Heart left ventricle (tissue), 16 donors: Measurements from ENCODE around the gene PRKG1. TPM values are rescaled to one million over a fixed set of nuclear protein-coding genes. Genes with fewer than 3 reads are reported as not detected.

Source experiments
- ATAC-seq, 4 donors: fragments of 200-7000 bp; cut with Tn5 transposase; one replicate each; pipeline ENCODE4 v1.9.1; 2020 to 2022; ENCODE audit warnings: moderate library complexity in 4 of 4, mild to moderate bottlenecking in 3 of 4, moderate number of reproducible peaks in 1 of 4
- DNase-seq, 5 donors: peaks; one replicate each; pipeline ENCODE4 v3.0.0-alpha.2; 2020
- H3K27ac ChIP-seq, 12 donors: fragments of 200-600 bp; sonication (generic) in 4 of 12; one replicate each; pipeline versions ENCODE4 v1.5.0 to v1.8.0; 2016 to 2022; ENCODE audit warnings: mild to moderate bottlenecking in 2 of 12
- H3K27me3 ChIP-seq, 9 donors: fragments of 200-600 bp; sonication (generic) in 2 of 9; one replicate each; pipeline versions ENCODE4 v1.5.1 to v1.8.0; 2016 to 2022; ENCODE audit warnings: mild to moderate bottlenecking in 3 of 9
- H3K36me3 ChIP-seq, 9 donors: fragments of 200-600 bp; sonication (generic) in 2 of 9; one replicate each; pipeline versions ENCODE4 v1.5.0 to v1.8.0; 2018 to 2022; ENCODE audit warnings: mild to moderate bottlenecking in 2 of 9
- H3K4me1 ChIP-seq, 12 donors: fragments of 200-600 bp; sonication (generic) in 4 of 12; one replicate each; pipeline versions ENCODE4 v1.5.0 to v1.8.0; 2016 to 2022; ENCODE audit warnings: mild to moderate bottlenecking in 3 of 12
- H3K4me3 ChIP-seq, 12 donors: fragments of 200-600 bp; sonication (generic) in 4 of 12; one replicate each; pipeline versions ENCODE4 v1.5.0 to v1.8.0; 2017 to 2022; ENCODE audit warnings: mild to moderate bottlenecking in 9 of 12, moderate library complexity in 4 of 12
- H3K9me3 ChIP-seq, 12 donors: fragments of 200-600 bp; sonication (generic) in 4 of 12; one replicate each; pipeline versions ENCODE4 v1.5.0 to v1.8.0; 2016 to 2022; ENCODE audit warnings: mild to moderate bottlenecking in 1 of 12
- CTCF ChIP-seq, 12 donors: fragments of 200-600 bp; sonication (generic) in 4 of 12; IDR thresholded peaks; one replicate each; pipeline versions ENCODE4 v1.5.0 to v1.8.0; 2018 to 2022; ENCODE audit warnings: antibody characterized with exemption in 12 of 12, mild to moderate bottlenecking in 5 of 12
- POLR2A ChIP-seq, 2 donors: fragments of 450-650 bp; IDR thresholded peaks; one replicate each; pipeline ENCODE4 v1.6.1; 2017; ENCODE audit warnings: antibody characterized with exemption in 2 of 2, mild to moderate bottlenecking in 2 of 2, moderate library complexity in 2 of 2
- WGBS, 4 donors: extraction: QIAGEN DNeasy Blood & Tissue Kit in 2 of 4; methylation state at CpG; one replicate each; pipeline versions ENCODE4 v1.1.5 to v1.1.7; 2013 to 2018; 5-methylcytosine and 5-hydroxymethylcytosine counted together
- intact Hi-C, 10 donors: fragments of 100-400 bp; cut with DNase I; formaldehyde crosslinking; loops; one replicate each; pipeline versions ENCODE4 v1.11.1 to v1.14.2; 2022
- polyA plus RNA-seq, 2 donors: library from polyadenylated mRNA; stranded (reverse); fragments of 200-250 nt; gene quantifications; one replicate each; pipeline ENCODE4 v1.2.3, GENCODE V29; 2013
- total RNA-seq, 9 donors: library from RNA; depleted of rRNA in 2 of 9; stranded (reverse); fragments of >200 nt in 2 of 9; fragmentation: NEBNext Ultra II Directional in 3 of 9; extraction: Animal tissue kit (Norgen Biotek cat#: 25700) in 3 of 9; gene quantifications; one replicate each; pipeline versions ENCODE4 v1.1.0 to v1.2.4, GENCODE V29; 2016 to 2023
- donor health status: ischemic (EF 13 %, LVEDD 7.1; RV severe dilation, severe dysfunction).
- donor health status: healthy with polysubstance abuse.
- donor health status: DM: no; HTN: yes; CAD: no.
- donor health status: DM: no; HTN: no; CAD: no.
- donor health status: ischemic (EF 25% LVEDD 6.9; RV normal size, moderate dysfunction).
- donor health status: ischemic (EF 25% LVEDD 5.7; RV mildly dilated, moderate dysfunction).
- donor health status: healthy.
- donor health status: DM: yes; HTN: yes; CAD: no.
- donor health status: ischemic (EF 35%, LVEDD 5.7; RV mildly dilated, moderate dysfunction).
- donor health status: nonischemic (EF 11% LVEDD 7.7; RV severe dilation, severe dysfunction).
- donor health status: DM: yes; HTN: yes; CAD: no.
- donor health status: PGD.
- donor health status: ischemic (EF 29% LVEDD 5.4; RV normal size, mild dysfunction).
- donor health status: nonischemic (EF 23%, LVEDD 6.1; RV moderate dilation, normal function).

PRKG1 gene
- total and polyA plus RNA-seq, 11 donors, result 5.5 to 37.3 (median 29.3) TPM

- peaks cover 0 to 4% (median 0%) of the 10 kb centered on the region in 12 donors for H3K4me1 ChIP-seq
- H3K9me3 ChIP-seq, result no peaks in the 10 kb centered on the region
- H3K4me3 ChIP-seq, result no peak overlapping the region
- WGBS, 4 donors, result 86 to 96% (median 90%) methylated on average over 2 of the region's 2 CpGs
- ATAC-seq (no peak), DNase-seq (no peak)
- H3K36me3 ChIP-seq, result no peaks in the 10 kb centered on the region
- intact Hi-C loops, result no loop called here
- no peak for TF ChIP-seq POLR2A (IDR thresholded peaks at IDR 0.05)
- no peak for TF ChIP-seq CTCF (IDR thresholded peaks at IDR 0.05)
- H3K27me3 ChIP-seq, result no peaks in the 10 kb centered on the region
- H3K27ac ChIP-seq, result no peak overlapping the region
These were observed 424.1 kb downstream of the PRKG1 start for GRCh38 chr10:51498424-51498823.

- Histone ChIP-seq H3K36me3 (no peaks in the 10 kb centered on the region), H3K27ac (no peak overlapping the region), H3K4me1 (peaks cover 0 to 4% (median 0%) of the 10 kb centered on the region in 12 donors), H3K27me3 (no peaks in the 10 kb centered on the region), H3K9me3 (no peaks in the 10 kb centered on the region), H3K4me3 (no peak overlapping the region)
- no peak for DNase-seq
- WGBS, 4 donors, result 68 to 90% (median 86%) methylated on average over 1 of the region's 1 CpG
- no peak for ATAC-seq
- TF ChIP-seq POLR2A (IDR thresholded peaks at IDR 0.05) (no peak), CTCF (IDR thresholded peaks at IDR 0.05) (no peak)
- intact Hi-C loops, result no loop called here
These were observed 427.1 kb downstream of the PRKG1 start for GRCh38 chr10:51501396-51501795.

GRCh38 chr10:51502124-51502523 lies 427.8 kb downstream of the PRKG1 start:
- 80 to 98% (median 93%) methylated on average over 1 of the region's 1 CpG for WGBS, 4 donors
- Histone ChIP-seq H3K36me3 (no peaks in the 10 kb centered on the region), H3K4me1 (peaks cover 0 to 4% (median 0%) of the 10 kb centered on the region in 12 donors), H3K4me3 (no peak overlapping the region), H3K9me3 (no peaks in the 10 kb centered on the region), H3K27me3 (no peaks in the 10 kb centered on the region), H3K27ac (no peak overlapping the region)
- no peak for DNase-seq
- TF ChIP-seq CTCF (IDR thresholded peaks at IDR 0.05) (no peak), POLR2A (IDR thresholded peaks at IDR 0.05) (no peak)
- ATAC-seq, result no peak
- intact Hi-C loops, result no loop called here

GRCh38 chr10:51503378-51503777 lies 429.1 kb downstream of the PRKG1 start:
- no peak overlapping the region for H3K4me3 ChIP-seq
- intact Hi-C loops, result no loop called here
- no peaks in the 10 kb centered on the region for H3K36me3 ChIP-seq
- no peak overlapping the region for H3K27ac ChIP-seq
- H3K9me3 ChIP-seq, result no peaks in the 10 kb centered on the region
- ATAC-seq, result peak in 2 of 4 donors; percentile 36
- no peaks in the 10 kb centered on the region for H3K27me3 ChIP-seq
- WGBS, 4 donors, result 52 to 71% (median 62%) methylated on average over 1 of the region's 1 CpG
- no peak for DNase-seq
- TF ChIP-seq POLR2A (IDR thresholded peaks at IDR 0.05) (no peak), CTCF (IDR thresholded peaks at IDR 0.05) (no peak)
- peaks cover 0 to 11% (median under 1%) of the 10 kb centered on the region in 12 donors for H3K4me1 ChIP-seq
